HUES6 (cell line): ENCODE measurements around the gene ST3GAL3.

Experiments used
- H3K27ac ChIP-seq: 2 replicates; pipeline ENCODE4 v1.7.0; 2013; ENCODE audit warnings: low read depth, mild to moderate bottlenecking, low read length, inconsistent platforms
- H3K27me3 ChIP-seq: 2 replicates; pipeline ENCODE4 v1.6.1; 2013; ENCODE audit warnings: low read length; ENCODE audit not compliant: control insufficient read depth, insufficient read depth
- H3K36me3 ChIP-seq: 2 replicates; pipeline ENCODE4 v1.6.1; 2013; ENCODE audit warnings: low read length; ENCODE audit not compliant: control insufficient read depth, insufficient read depth
- H3K4me1 ChIP-seq: 2 replicates; pipeline ENCODE4 v1.6.1; 2013; ENCODE audit warnings: low read length; ENCODE audit not compliant: control insufficient read depth, insufficient read depth
- H3K4me3 ChIP-seq: 2 replicates; pipeline ENCODE4 v1.5.1; 2013; ENCODE audit warnings: low read depth, low read length
- H3K9ac ChIP-seq: one replicate; pipeline ENCODE4 v1.6.1; 2013; ENCODE audit warnings: mild to moderate bottlenecking, low read length
- H3K9me3 ChIP-seq: 2 replicates; pipeline ENCODE4 v1.6.1; 2013; ENCODE audit warnings: low read depth, low read length; ENCODE audit not compliant: control insufficient read depth, insufficient read depth

ST3GAL3 gene

DNA sequence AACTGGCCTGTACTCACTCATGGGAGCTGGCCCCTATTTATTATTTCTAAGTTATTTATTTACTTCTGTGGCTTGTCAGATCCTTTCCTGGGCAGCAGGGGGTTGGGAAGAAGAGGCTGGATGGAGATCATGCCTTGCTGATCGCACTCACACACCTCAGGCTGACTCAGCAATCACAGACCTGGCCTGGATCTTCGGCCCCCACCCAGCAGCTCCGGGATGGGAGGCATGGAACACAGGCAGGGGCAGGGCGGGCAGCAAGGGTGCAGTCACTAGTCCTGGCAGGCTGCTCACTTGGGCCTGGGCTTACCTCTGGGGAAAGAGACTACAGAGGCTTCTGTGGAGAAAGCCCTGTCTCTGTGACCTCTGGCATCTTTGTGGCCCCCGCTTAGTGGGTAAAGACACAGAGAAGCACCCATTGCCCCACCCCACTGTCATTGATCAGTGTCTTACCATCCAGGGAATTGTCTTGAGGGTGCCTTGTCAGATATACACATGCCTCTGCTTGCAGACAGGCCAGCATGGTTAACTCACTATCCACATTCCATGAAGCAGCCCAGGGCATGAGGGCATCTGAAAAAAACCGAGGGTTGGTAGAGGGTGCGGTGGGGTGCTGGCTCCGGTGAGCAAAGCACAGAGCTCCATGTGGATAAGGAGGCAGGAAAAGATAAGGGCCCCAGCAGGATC lies 230.0 kb downstream of the ST3GAL3 start:
- Histone ChIP-seq H3K4me3 (no peak overlapping the region), H3K9me3 (no peaks in the 10 kb centered on the region), H3K27me3 (peaks cover 27% of the 10 kb centered on the region), H3K27ac (no peak overlapping the region), H3K9ac (no peak overlapping the region), H3K36me3 (no peaks in the 10 kb centered on the region), H3K4me1 (peaks cover 37% of the 10 kb centered on the region)

DNA sequence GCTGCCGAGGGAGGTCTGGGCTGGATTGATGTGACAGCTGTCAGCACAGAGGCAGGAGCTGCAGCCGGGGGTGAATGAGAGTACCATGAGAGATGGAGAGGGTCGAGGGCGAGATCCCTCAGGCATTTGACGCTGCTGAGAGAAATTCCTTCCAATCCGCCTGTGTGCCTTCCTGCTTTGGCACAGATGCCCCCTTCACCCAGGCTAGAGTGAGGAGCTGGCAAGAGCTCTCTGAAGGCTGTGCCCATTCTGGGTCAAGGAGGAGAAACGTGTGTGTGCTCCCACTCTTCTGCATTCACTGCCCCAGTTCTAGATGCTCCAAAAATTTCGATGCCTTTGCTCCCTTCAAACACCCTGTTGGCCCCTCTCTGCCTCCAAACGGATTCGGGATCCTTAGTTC lies 231.0 kb downstream of the ST3GAL3 start:
- Histone ChIP-seq H3K9ac (no peak overlapping the region), H3K36me3 (no peaks in the 10 kb centered on the region), H3K27me3 (peaks cover 20% of the 10 kb centered on the region; the same call in 1 of the 2 replicates), H3K4me3 (no peak overlapping the region), H3K4me1 (peaks cover 28% of the 10 kb centered on the region), H3K27ac (no peak overlapping the region), H3K9me3 (no peaks in the 10 kb centered on the region)

DNA sequence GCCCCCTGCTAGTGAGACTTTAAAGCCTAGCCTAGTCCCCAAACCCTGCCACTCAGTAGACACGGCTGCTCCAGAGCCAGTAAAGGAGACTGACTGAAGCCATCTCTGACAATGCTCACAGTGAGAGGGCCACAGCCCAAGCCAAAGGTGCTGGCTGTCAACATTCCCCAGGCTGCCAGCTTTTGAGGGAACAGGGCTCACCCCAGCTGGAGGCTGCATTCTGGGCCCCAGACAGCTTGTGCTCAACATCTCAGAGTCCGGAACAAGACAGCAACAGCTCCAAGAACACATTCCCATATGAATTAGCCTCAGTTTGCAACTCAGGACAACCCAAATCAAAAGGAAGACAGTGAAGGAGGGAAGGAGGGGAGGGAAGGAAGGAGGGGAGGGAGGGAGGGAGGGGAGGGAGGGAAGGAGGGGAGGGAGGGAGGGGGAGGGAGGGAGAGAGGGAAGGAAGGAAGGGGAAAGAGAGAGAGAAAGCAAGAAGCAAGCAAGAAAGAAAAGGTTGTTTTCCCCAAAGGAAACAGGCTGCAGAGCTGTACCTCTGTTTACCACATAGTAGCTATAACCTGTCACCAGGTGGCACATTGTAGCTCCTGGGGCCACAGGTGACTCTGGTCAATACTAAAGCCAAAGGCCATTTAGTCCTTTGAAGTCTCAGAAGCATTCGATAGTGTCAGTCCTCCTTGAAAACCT lies 231.7 kb downstream of the ST3GAL3 start:
- H3K27ac ChIP-seq: no peak overlapping the region
- no peak overlapping the region for H3K4me3 ChIP-seq
- H3K4me1 ChIP-seq: peaks cover 24% of the 10 kb centered on the region
- no peaks in the 10 kb centered on the region for H3K36me3 ChIP-seq
- peaks cover 20% of the 10 kb centered on the region; the same call in 1 of the 2 replicates for H3K27me3 ChIP-seq
- H3K9me3 ChIP-seq: no peaks in the 10 kb centered on the region
- no peak overlapping the region for H3K9ac ChIP-seq

DNA sequence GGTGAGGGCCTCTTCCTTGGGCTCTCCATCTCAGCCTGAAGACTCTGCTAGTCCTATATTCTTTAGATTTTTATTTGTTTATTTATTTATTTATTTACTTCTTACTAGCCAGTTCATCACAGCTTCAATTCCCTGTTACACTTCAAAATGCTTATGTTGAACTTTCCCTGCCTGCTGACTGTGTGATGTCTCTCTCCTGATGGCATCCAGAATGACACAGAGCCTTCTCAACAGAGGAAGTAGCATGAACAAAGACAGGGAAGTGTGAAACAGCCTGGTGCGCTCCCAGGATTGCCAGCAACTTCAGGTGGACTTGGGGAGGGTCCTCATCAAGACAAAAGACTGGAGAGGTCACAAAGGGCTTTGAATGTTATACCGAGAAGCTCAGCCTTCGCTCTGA lies 235.1 kb downstream of the ST3GAL3 start:
- peaks cover 11% of the 10 kb centered on the region for H3K4me1 ChIP-seq
- H3K27me3 ChIP-seq: peaks cover 6% of the 10 kb centered on the region; the same call in 1 of the 2 replicates
- no peaks in the 10 kb centered on the region for H3K36me3 ChIP-seq
- H3K27ac ChIP-seq: no peak overlapping the region
- no peaks in the 10 kb centered on the region for H3K9me3 ChIP-seq
- H3K4me3 ChIP-seq: no peak overlapping the region
- H3K9ac ChIP-seq: no peak overlapping the region

DNA sequence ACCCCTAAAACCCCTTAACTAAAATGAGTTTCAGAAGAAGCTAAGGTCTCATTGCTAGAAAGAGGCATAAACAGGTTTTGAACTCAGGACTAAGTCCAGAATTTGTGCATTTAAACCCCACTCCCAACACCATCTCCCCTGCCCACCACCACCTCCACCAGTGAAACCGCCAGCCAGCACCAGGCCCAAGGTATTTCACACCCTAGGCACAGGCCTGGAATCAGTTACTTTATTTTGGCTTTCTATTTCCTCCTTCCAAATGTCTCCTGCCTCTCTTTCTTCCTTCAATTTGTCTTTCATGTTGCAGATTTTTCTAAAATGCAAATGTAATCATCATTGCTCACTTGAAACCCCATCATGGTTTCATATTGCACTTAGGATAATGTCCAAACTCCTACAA lies 237.5 kb downstream of the ST3GAL3 start:
- Histone ChIP-seq H3K9me3 (no peaks in the 10 kb centered on the region), H3K27ac (no peak overlapping the region), H3K4me3 (no peak overlapping the region), H3K27me3 (0 out of 2 replicates have a peak, but pooled peaks cover 2% of the 10 kb centered on the region), H3K36me3 (peaks cover 4% of the 10 kb centered on the region; the same call in 1 of the 2 replicates), H3K4me1 (peaks cover 9% of the 10 kb centered on the region), H3K9ac (no peak overlapping the region)

DNA sequence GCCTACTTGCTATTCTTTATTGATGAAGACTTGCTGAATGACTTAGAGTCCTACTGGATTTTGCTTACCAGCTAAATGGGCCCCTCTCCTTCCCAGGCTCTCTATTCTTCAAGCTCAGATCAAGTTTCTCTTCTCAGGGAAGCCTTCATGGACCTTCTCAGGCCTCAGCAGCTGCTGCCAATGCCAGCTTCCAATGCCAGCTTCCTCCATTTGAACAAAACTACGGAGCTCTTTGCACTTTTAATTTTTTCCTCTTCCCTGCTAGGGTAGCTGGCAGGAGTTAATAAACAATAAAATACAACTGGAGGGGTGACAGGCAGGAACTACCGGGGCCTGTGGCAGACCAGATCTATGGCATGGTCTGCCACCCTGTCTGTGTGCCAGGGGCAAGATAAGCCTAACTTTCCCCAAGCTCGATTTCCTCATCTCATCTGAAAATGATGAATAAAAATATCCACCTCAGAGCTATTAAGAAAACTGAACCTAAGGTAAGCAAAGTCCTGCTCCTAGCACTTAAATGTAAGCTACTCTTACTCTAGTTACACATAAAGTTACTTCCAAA lies 238.4 kb downstream of the ST3GAL3 start:
- H3K9ac ChIP-seq: peak overlapping the region; percentile 99
- H3K9me3 ChIP-seq: no peaks in the 10 kb centered on the region
- H3K4me3 ChIP-seq: peak overlapping the region; percentile 87
- H3K27ac ChIP-seq: no peak overlapping the region
- peaks cover 12% of the 10 kb centered on the region; the same call in 1 of the 2 replicates for H3K36me3 ChIP-seq
- peaks cover 9% of the 10 kb centered on the region for H3K4me1 ChIP-seq
- H3K27me3 ChIP-seq: 0 out of 2 replicates have a peak, but pooled peaks cover 2% of the 10 kb centered on the region

DNA sequence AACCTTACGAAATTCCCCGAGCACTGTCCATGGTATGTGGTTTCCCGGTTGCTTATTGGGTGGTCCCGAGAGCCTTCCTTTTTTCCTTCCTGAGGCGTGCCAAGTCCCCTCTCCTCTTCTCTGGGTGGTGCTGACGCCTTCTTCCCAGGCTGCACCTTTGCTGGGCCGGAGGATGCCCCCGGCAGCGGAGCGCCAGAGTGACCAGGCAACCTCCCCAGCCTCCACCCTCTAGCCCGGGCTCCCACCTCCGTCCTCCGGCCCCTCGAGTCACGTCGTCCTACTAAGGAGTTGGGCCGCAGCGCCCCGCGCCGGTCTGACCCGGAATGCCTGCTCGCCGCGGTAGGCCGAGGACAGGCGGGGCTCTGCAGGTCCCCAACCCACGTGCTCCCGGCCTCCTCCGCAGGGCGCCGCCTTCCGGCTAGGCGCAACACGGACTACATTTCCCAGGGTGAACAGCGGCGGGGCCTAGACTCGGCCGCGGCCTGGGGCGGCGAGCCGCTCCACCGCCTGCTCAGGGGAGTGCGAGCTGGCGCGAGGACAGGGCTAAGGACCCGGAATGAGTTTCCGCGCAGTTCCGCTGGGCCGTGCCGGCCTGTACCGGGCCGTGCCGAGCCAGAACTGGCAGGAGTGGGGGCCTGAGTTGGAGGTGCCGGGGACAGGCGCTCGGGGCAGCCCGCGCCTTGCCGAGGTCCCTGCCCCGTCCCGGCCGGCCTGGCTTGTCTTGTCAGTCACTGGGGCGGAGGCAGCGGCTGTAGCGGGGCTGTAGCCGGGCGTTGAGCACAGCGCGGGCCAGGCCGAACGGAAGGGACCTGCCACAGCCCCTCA lies 239.1 kb downstream of the ST3GAL3 start, which contains the start of gene IPO13:
TSS of gene IPO13 (plus strand) at position 715 of the 825 bp plus-strand sequence. CDS start 651 bp downstream, outside the sequence.
- Histone ChIP-seq H3K27ac (peak within 1 kb of the TSS; percentile 100), H3K9me3 (no peaks in the 10 kb centered on the region)

DNA sequence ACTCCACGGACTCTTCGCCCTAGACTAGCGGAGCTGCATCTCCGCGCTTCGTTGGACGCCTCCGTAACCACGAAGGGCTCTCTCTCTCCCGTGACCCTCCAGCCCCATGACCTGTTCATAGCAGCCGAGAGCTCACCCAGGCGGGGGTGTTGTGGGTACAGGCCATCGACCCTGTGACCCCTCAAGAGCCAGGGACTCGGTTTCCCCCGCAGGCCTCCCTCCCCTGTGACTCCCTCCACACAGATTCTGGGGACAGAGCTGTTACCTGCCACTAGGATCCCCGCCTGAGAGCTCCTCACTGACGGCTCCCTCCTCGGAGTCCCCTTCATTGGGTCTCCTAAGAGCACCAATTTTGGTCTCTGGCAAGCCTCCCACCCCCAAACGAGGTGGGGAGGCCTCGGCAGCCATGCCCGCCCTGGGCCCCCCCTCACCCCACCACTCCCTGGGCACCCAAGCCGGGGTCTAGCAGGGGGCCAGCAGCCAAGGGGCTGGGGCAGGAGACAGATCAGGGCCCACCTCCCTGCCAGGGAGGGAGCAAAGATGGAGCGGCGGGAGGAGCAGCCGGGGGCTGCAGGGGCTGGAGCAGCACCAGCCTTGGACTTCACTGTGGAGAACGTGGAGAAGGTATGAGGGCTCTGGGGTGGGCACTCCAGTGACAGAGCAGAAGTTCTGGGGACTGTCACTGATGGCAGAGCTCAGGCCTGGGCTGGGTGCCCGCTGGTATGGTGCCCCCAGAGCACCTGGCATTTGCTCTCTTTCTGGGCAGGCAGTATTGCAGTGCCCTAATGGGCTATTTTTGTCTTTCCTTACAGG lies 239.9 kb downstream of the ST3GAL3 start:
- Histone ChIP-seq H3K4me1 (peaks cover 9% of the 10 kb centered on the region), H3K4me3 (peak overlapping the region; percentile 87), H3K9ac (peak overlapping the region; percentile 99), H3K9me3 (no peaks in the 10 kb centered on the region), H3K36me3 (peaks cover 12% of the 10 kb centered on the region; the same call in 1 of the 2 replicates), H3K27me3 (0 out of 2 replicates have a peak, but pooled peaks cover 2% of the 10 kb centered on the region), H3K27ac (peak overlapping the region; percentile 100; the same call in 1 of the 2 replicates)

More for the DNA sequence above, 239.1 kb downstream of the ST3GAL3 start, which contains the start of gene IPO13:
- Histone ChIP-seq H3K36me3 (peaks cover 12% of the 10 kb centered on the region; the same call in 1 of the 2 replicates), H3K4me3 (peak within 1 kb of the TSS; percentile 87), H3K27me3 (0 out of 2 replicates have a peak, but pooled peaks cover 2% of the 10 kb centered on the region), H3K4me1 (peaks cover 9% of the 10 kb centered on the region), H3K9ac (peak within 1 kb of the TSS; percentile 99)

DNA sequence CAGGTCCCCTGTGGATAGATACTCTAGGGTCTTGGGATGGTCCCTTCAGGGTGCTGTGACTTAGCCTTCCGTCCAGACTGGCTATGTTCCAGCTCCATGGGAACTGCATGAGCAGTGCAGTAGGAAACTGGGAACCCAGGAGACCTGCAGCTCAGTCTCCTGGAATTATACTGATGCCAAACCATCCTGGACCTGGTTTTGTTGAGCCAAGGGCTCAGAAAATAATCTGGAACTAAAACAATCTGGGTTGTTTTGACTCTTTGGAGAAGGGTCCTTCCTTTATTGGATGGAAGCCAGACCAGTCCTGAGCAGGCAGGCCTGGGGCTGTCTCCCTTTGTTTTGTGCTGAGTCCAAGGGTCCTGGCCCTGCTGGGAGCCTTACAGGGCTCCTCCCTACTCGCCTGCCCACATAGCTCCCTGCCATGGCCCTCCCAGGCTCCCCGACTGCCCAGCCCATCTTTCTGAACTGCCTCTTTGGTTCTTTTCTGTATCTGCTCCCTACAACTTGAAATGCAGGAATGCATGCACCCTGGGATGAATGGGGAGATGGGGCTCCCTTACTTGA lies 240.6 kb downstream of the ST3GAL3 start:
- Histone ChIP-seq H3K27me3 (no peaks in the 10 kb centered on the region), H3K9ac (no peak overlapping the region), H3K27ac (no peak overlapping the region), H3K36me3 (peaks cover 12% of the 10 kb centered on the region; the same call in 1 of the 2 replicates), H3K4me3 (peak overlapping the region; percentile 87), H3K9me3 (no peaks in the 10 kb centered on the region), H3K4me1 (peaks cover 9% of the 10 kb centered on the region)
